Measurements from ENCODE around the gene LY86. TPM values are rescaled to one million over a fixed set of nuclear protein-coding genes. Genes with fewer than 3 reads are reported as not detected.
"Not testable (repeated sequence)": the region's sequence is repeated elsewhere in the genome, so short reads cannot be mapped to it uniquely, and the experiment has no call there.

The LY86 gene
- total RNA-seq, 2 experiments from 2014 or later = 0.90 to 1.5 TPM

DNA sequence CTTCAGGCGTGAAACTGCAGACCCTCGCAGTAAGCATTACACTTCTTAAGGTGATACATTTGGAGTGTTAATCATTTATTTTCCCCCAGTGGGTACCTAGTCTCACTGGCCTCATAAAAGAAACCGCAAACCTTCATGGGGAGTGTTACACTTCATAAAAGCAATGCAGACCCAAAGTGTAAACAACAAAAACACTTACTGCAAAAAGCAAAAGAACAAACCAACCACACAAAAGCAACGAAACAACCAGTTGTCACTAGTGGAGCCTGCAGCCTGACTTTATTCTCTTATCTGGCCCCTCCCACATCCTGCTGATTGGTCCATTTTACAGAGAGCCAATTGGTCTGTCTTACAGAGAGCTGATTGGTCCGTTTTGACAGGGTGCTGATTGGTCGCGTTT, 23.8 kb downstream of the LY86 start:
- Mint-ChIP-seq H3K27ac (peak overlapping the region; percentile 22), H3K9me3 (ENCODE audit: low read depth) (peaks cover 5% of the 10 kb centered on the region), H3K36me3 (ENCODE audit: low read depth) (no peaks in the 10 kb centered on the region), H3K27me3 (no peaks in the 10 kb centered on the region), H3K4me3 (no peak overlapping the region), H3K4me1 (peaks cover 82% of the 10 kb centered on the region)
- intact Hi-C loops (cut with DNase I, micrococcal nuclease) = loop anchor here in 1 of 2 experiments (5.0 kb wide), 1 partner anchor 55 kb away; no protein-coding TSS in a partner anchor
- ChIA-PET POLR2A (no interaction called here), CTCF (interaction anchor here (0.9 to 3.3 kb wide), 2 partner anchors 23 to 62 kb away, joined by 3 to 11 read pairs; no protein-coding TSS in a partner anchor)
- peak; percentile 34 for DNase-seq
- ATAC-seq = no peak

DNA sequence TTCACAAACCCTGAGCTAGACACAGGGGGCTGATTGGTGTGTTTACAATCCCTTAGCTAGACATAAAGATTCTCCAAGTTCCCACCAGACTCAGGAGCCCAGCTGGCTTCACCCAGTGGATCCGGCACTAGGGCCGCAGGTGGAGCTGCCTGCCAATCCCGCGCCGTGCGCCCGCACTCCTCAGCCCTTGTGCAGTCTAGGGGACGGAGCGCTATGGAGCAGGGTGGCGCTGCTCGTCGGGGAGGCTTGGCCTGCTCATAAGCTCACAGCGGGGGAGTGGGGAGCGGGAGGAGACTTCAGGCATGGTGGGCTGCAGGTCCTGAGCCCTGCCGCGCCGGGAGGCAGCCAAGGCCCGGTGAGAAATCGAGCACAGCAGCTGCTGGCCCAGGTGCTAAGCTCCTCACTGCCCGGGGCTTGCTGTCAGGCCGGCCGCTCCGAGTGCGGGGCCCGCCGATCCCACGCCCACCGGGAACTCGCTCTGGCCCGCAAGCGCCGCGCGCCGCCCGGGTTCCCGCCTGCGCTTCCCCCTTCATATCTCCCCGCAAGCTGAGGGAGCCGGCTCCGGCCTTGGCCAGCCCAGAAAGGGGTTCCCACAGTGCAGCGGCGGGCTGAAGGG, 24.7 kb downstream of the LY86 start:
- ATAC-seq; H3K27ac Mint-ChIP-seq; H3K4me3 Mint-ChIP-seq; H3K27me3 Mint-ChIP-seq; DNase-seq; POLR2A ChIA-PET; H3K9me3 Mint-ChIP-seq (ENCODE audit: low read depth); H3K36me3 Mint-ChIP-seq (ENCODE audit: low read depth): not testable (repeated sequence)
- CTCF ChIA-PET = interaction anchor here (1.0 to 3.3 kb wide), 2 partner anchors 24 to 47 kb away, joined by 3 to 11 read pairs; no protein-coding TSS in a partner anchor
- intact Hi-C loops (cut with DNase I, micrococcal nuclease) = loop anchor here in 1 of 2 experiments (5.0 kb wide), 1 partner anchor 56 kb away; no protein-coding TSS in a partner anchor
- H3K4me1 Mint-ChIP-seq = peaks cover 82% of the 10 kb centered on the region

DNA sequence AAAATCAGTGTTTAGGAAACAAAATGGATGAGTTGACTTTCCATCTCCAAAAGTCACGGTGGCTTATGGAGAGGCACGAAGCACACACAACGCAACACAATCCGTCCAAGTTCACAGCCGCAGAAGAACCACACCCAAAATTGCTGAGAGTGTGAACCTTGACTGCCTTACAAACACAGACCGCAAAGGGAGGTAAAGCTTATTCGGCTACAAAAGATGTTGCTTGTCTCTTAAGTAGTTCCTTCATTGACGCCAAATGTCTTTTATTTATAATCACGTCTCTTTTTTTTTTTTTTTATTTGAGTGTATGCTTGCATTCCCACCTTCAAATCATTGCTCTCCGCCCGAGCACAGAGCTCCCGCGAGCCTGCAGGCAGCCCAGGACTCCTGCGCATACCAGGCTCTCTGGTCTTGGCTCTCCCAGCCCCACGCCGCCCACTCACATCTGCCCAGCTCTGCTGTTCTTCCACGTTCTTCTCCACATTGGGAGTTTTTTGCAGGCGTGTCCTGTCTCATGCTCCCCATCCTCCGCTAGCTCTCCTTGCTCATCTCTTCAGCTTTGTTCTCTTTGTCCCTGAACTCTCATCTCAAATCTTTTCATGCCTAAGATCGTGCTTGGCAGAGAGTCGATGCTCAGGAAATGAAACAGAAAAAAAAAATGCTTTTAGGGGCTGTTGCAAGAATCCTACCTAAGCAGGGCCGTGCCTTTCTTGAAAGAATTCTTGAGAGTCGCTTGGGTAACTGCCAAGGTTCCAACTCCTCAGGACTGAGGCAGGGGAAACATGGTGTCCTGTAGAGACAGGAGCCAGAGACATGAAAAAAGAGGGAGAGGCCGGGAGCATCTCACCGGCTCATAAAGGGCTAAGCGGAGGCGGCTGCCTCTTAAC, 25.8 kb downstream of the LY86 start:
- ATAC-seq (peak; percentile 27), DNase-seq (peak; percentile 57)
- Mint-ChIP-seq H3K27ac (peak overlapping the region; percentile 74), H3K36me3 (ENCODE audit: low read depth) (no peaks in the 10 kb centered on the region), H3K27me3 (no peaks in the 10 kb centered on the region), H3K4me1 (peaks cover 81% of the 10 kb centered on the region), H3K9me3 (ENCODE audit: low read depth) (peaks cover 5% of the 10 kb centered on the region), H3K4me3 (peak overlapping the region; percentile 46)
- CTCF ChIA-PET = interaction anchor here (1.0 kb wide), 2 partner anchors 46 to 68 kb away, joined by 3 to 4 read pairs; no protein-coding TSS in a partner anchor
- intact Hi-C loops (cut with DNase I, micrococcal nuclease) = loop anchor here (2.0 to 5.0 kb wide), 3 partner anchors 42 to 57 kb away; no protein-coding TSS in a partner anchor
- POLR2A ChIA-PET = no interaction called here

DNA sequence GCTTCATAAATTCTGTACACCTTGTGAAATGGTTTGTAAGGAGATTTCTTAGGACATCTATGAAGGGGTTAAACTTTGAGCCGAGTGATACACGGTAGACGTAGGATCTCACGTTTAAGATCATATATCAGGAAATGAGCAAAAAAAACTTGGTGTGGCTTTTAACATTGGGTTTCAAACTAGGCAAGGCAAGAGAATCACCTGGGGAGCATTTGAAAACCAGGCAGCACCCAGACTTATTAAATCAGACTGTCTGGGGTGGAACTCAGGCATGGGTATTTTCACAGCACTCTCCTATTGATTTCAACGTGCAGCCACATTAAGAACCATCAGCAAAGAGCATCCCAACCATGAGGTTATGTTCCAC, 26.4 kb downstream of the LY86 start:
- peaks cover 5% of the 10 kb centered on the region for H3K9me3 Mint-ChIP-seq (ENCODE audit: low read depth)
- POLR2A ChIA-PET = no interaction called here
- DNase-seq = no peak
- CTCF ChIA-PET = no interaction called here
- peaks cover 81% of the 10 kb centered on the region for H3K4me1 Mint-ChIP-seq
- H3K36me3 Mint-ChIP-seq (ENCODE audit: low read depth) = no peaks in the 10 kb centered on the region
- H3K27ac Mint-ChIP-seq = peak overlapping the region; percentile 74
- intact Hi-C loops (cut with DNase I, micrococcal nuclease) = loop anchor here (2.0 to 5.0 kb wide), 3 partner anchors 42 to 58 kb away; no protein-coding TSS in a partner anchor
- H3K4me3 Mint-ChIP-seq = peak overlapping the region; percentile 46
- no peaks in the 10 kb centered on the region for H3K27me3 Mint-ChIP-seq
- ATAC-seq = peak; percentile 18

DNA sequence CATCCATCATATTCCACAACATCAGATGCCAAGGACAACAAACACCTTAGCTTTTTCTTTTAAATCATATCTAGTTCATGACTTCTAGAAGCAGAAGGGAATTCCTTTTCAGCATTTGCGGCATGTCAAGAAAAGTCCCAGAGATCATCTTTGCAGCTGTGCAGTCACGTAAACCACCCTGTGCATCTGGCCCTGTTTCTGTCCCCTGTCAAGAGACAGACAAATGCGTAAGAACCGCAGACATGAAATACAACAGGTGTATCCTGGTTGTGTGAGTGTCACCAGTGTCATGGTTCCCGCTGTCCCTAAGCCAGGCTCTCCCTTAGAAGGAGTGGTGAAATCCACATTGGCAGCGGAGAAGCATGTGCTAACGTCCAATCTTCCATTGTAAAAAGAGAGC, 28.1 kb downstream of the LY86 start:
- no peaks in the 10 kb centered on the region for H3K27me3 Mint-ChIP-seq
- no peaks in the 10 kb centered on the region for H3K36me3 Mint-ChIP-seq (ENCODE audit: low read depth)
- DNase-seq (no peak), ATAC-seq (no peak)
- ChIA-PET CTCF (no interaction called here), POLR2A (no interaction called here)
- H3K4me1 Mint-ChIP-seq = peaks cover 64% of the 10 kb centered on the region
- H3K4me3 Mint-ChIP-seq = no peak overlapping the region
- intact Hi-C loops (cut with DNase I, micrococcal nuclease) = no loop called here
- no peak overlapping the region for H3K27ac Mint-ChIP-seq
- peaks cover 5% of the 10 kb centered on the region for H3K9me3 Mint-ChIP-seq (ENCODE audit: low read depth)

DNA sequence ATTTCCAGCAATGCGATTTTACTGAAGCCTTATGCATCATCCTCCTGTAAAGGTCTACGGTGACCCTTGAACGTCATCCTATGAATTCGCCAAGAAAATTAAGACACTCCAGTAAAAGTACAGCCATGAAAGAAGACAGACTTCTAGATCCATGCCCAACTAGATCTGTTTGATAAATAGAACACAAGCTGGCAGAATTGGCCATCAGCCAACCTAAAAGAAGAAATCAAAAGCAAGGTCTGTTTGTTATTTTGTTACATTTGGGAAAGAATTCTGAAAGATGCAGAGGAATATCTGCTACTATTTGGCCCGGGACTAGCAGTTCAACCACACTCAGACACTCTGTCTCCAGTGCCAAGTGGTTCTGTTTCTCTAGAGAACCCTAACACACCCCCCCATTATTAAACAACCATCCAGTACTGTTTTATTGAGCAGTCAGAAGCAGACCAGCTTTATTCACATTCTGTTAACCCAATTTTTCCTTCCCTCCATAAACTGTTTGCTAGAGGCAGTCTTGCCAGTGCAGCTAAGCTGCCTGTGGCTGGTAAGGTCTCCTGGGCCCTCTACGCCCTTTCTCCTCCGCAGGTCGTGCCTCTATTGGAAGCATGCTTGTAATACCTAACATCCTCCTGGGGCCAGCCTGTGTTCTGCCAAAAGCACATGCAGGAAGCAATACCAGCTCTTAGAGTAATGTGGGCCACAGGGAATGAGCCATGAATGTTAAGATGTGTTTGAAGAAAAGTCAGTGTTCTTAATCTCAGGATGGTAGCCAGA, 30.7 kb downstream of the LY86 start:
- intact Hi-C loops (cut with DNase I, micrococcal nuclease) = no loop called here
- DNase-seq (no peak), ATAC-seq (no peak)
- Mint-ChIP-seq H3K9me3 (ENCODE audit: low read depth) (no peaks in the 10 kb centered on the region), H3K36me3 (ENCODE audit: low read depth) (no peaks in the 10 kb centered on the region), H3K27me3 (no peaks in the 10 kb centered on the region), H3K4me1 (peaks cover 42% of the 10 kb centered on the region), H3K4me3 (no peak overlapping the region), H3K27ac (peak overlapping the region; percentile 56)
- POLR2A ChIA-PET = no interaction called here
- CTCF ChIA-PET = interaction anchor here (0.6 to 1.2 kb wide), 3 partner anchors 9 to 602 kb away, joined by 3 read pairs; no protein-coding TSS in a partner anchor

DNA sequence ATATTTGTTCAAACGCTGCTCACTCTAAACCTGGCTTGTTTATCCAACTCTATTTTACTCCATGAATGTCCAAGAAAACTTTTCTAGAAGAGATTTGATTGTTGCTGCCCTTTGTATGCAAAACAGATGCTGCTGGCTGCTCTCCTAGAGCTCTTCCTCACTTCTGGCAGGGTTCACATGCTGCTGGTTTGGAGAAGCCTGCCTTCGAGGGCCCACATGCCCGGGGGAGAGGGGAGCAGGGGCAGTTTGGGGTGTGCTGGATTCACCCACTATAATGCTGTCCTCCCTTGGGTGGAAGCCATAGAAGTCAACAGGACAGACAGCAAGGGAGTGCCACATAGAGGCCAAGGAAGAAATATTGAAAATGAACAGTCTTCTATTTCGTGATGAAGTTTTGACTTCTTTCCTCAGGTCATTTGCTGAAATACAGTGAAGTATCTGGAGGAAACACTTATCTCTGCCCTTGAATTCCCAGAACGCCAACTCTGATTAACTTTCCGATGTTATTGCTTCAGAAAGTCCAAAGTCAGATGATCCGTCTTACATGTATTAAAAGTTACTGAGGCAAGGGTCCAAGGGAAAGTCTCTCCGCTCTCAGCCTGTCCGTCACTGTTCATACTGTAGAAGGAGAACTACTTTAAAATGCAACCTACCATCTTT, 32.4 kb downstream of the LY86 start:
- Mint-ChIP-seq H3K4me1 (peaks cover 35% of the 10 kb centered on the region), H3K9me3 (ENCODE audit: low read depth) (no peaks in the 10 kb centered on the region), H3K27ac (no peak overlapping the region), H3K27me3 (no peaks in the 10 kb centered on the region), H3K36me3 (ENCODE audit: low read depth) (no peaks in the 10 kb centered on the region), H3K4me3 (no peak overlapping the region)
- ChIA-PET POLR2A (no interaction called here), CTCF (interaction anchor here (0.7 to 1.4 kb wide), 3 partner anchors 10 to 44 kb away, joined by 3 to 5 read pairs (median 3); no protein-coding TSS in a partner anchor)
- no peak for ATAC-seq
- no peak for DNase-seq
- intact Hi-C loops (cut with DNase I, micrococcal nuclease) = no loop called here

DNA sequence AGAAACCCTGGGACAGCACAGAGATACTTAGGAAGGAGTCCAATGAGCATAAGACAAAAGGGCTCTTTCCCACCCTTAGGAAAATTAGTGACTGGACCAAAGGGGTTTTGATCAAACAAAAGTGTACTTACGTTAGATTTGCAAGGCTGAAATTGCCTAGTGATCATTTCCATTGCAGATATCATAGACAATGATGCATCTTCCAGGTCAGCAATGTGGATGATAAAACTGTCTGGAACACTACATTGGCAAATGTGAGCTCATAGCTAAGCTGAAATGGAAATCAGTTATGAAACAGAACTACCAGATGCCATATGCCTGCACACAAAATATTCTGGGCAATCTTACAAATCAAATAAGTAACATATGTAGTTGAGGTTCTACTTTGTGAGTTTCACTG, 34.0 kb downstream of the LY86 start:
- H3K27me3 Mint-ChIP-seq = no peaks in the 10 kb centered on the region
- DNase-seq = no peak
- ChIA-PET POLR2A (no interaction called here), CTCF (no interaction called here)
- H3K4me3 Mint-ChIP-seq = no peak overlapping the region
- no peak overlapping the region for H3K27ac Mint-ChIP-seq
- H3K36me3 Mint-ChIP-seq (ENCODE audit: low read depth) = no peaks in the 10 kb centered on the region
- intact Hi-C loops (cut with DNase I, micrococcal nuclease) = no loop called here
- peaks cover 28% of the 10 kb centered on the region for H3K4me1 Mint-ChIP-seq
- no peaks in the 10 kb centered on the region for H3K9me3 Mint-ChIP-seq (ENCODE audit: low read depth)
- no peak for ATAC-seq

DNA sequence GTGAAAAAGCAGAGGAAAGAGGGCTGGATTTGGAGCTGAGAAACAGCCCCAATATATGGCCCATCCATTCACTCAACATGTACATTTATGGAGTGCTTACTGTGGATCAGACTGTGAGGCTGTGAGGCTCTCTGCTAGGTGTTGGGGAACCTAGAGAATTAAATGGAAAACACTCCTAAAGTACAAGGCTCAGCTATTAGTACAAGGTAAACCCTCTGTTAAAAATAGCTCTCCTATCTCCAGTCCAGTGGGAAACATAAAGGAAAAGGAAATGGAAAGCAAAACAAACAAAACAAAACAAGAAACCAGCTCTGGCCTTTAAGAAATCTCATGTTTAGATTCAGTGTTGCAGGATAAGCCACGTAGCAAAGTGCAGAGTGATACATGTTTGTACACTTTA, 35.0 kb downstream of the LY86 start:
- Mint-ChIP-seq H3K27me3 (no peaks in the 10 kb centered on the region), H3K36me3 (ENCODE audit: low read depth) (no peaks in the 10 kb centered on the region), H3K4me1 (peaks cover 27% of the 10 kb centered on the region), H3K27ac (no peak overlapping the region), H3K4me3 (no peak overlapping the region), H3K9me3 (ENCODE audit: low read depth) (no peaks in the 10 kb centered on the region)
- POLR2A ChIA-PET = interaction anchor here (0.7 kb wide), 1 partner anchor 857 kb away, joined by 3 read pairs; no protein-coding TSS in a partner anchor
- CTCF ChIA-PET = interaction anchor here (0.6 kb wide), 2 partner anchors 31 to 424 kb away, joined by 3 read pairs; no protein-coding TSS in a partner anchor
- intact Hi-C loops (cut with DNase I, micrococcal nuclease) = no loop called here
- ATAC-seq (no peak), DNase-seq (no peak)

DNA sequence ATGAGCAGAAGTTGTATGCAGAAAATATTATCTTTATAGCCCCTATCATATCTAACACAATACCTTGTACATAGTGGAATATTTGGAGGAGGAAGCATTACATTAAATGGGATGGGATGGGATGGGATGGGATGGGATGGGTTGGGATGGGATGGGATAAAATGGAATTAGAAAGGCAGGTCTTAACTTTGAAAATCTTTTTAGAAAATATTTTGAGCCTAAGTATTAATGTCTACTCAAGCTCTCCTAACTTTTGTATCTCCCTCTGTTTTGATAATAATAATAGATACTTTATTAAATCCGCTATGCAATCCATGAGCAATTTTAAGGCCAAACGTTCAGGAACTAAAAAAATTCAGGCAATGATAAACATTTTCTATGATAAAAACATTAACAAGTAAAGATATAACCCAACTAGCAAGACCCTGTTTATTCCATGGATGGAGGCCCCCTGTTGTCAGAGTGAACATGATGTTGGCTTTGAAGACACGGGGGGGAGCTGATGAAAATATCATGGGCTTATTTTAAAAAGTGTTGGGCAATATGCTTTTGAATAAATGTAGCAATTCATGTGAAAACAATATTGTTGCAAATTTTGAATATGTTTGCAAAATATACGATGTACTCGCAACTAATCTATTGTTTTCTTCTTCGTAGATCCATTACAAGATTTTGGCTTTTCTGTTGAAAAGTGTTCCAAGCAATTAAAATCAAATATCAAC, 35.9 kb downstream of the LY86 start:
- ATAC-seq (no peak), DNase-seq (no peak)
- Mint-ChIP-seq H3K9me3 (ENCODE audit: low read depth) (no peaks in the 10 kb centered on the region), H3K4me1 (peaks cover 20% of the 10 kb centered on the region), H3K27ac (no peak overlapping the region), H3K36me3 (ENCODE audit: low read depth) (no peaks in the 10 kb centered on the region), H3K27me3 (no peaks in the 10 kb centered on the region), H3K4me3 (no peak overlapping the region)
- CTCF ChIA-PET = interaction anchor here (0.6 kb wide), 1 partner anchor 30 kb away, joined by 3 read pairs; no protein-coding TSS in a partner anchor
- intact Hi-C loops (cut with DNase I, micrococcal nuclease) = no loop called here
- POLR2A ChIA-PET = no interaction called here
